ENCODE data around the gene RCBTB1.

DNA sequence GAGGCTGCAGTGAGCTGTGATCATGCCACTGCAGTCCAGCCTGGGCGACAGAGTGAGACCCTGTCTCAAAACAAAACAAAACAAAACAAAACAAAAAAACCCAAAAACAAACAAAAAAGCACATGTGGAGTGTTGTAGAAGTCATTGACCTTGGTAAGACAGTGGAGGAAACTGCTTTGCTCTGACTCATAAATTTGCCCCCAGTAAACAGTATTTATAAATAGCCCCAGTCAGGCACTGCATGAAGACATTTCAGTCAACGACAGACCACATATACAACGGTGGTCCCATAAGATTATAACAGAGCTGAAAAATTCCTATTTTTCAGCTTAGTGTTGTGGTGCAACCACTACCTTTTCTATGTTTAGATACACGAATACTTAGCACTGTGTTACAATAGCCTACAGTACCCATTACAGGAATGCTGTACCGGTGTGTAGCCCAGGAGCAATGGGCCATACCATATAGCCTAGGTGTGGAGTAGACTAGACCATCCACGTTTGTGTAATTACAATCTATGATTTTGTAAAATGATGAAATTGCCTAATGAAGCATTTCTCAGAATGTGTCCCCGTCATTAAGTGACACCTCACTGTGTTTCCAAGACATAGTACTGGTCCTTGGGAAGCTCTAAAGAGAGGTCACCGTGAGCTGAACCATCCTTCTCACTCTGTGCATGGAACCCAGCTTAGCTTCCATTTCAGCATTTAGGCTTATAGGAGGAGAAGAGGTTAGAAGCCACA lies 44.0 kb upstream of the RCBTB1 start:
- TF ChIP-seq, protein P1, sequence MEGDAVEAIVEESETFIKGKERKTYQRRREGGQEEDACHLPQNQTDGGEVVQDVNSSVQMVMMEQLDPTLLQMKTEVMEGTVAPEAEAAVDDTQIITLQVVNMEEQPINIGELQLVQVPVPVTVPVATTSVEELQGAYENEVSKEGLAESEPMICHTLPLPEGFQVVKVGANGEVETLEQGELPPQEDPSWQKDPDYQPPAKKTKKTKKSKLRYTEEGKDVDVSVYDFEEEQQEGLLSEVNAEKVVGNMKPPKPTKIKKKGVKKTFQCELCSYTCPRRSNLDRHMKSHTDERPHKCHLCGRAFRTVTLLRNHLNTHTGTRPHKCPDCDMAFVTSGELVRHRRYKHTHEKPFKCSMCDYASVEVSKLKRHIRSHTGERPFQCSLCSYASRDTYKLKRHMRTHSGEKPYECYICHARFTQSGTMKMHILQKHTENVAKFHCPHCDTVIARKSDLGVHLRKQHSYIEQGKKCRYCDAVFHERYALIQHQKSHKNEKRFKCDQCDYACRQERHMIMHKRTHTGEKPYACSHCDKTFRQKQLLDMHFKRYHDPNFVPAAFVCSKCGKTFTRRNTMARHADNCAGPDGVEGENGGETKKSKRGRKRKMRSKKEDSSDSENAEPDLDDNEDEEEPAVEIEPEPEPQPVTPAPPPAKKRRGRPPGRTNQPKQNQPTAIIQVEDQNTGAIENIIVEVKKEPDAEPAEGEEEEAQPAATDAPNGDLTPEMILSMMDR (IDR thresholded peaks at IDR 0.05; ENCODE audit: low read depth, low read length) = no peak
- no peak for TF ChIP-seq EZH2phosphoT487 (IDR thresholded peaks at IDR 0.05; ENCODE audit: low read depth)

All from OCI-LY3 (cell line).